HG02623 (cell line): Measurements from ENCODE around the gene GRIK4.
A peak's percentile ranks its signal among the peaks of the same experiment; 100 is the strongest.
"Not testable (repeated sequence)": the region's sequence is repeated elsewhere in the genome, so short reads cannot be mapped to it uniquely, and the experiment has no call there.

Experiments used
- ATAC-seq: cut with Tn5 transposase; IDR thresholded peaks from one replicate; pipeline ENCODE4 v1.9.1; 2021; ENCODE audit warnings: moderate library complexity; ENCODE audit not compliant: unreplicated experiment

Gene GRIK4

DNA sequence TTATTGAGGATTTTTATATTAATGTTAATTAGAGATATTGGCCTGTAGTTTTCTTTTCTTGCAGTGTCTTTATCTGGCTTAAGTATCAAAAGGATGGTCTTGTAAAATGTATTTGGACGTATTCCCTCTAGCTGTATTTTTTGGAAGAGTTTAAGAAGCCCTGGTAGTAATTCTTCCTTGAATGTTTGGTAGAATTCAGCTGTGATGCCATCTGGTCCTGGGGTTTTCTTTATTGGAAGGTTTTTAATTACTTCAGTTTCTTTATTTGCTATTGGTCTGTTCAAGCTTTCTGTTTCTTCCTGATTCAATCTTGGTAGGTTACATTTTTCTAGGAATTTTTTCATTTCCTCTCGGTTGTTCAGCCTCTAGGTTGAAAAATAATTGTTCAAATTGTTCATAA, 257.4 kb downstream of the GRIK4 start:
- ATAC-seq, result no peak

DNA sequence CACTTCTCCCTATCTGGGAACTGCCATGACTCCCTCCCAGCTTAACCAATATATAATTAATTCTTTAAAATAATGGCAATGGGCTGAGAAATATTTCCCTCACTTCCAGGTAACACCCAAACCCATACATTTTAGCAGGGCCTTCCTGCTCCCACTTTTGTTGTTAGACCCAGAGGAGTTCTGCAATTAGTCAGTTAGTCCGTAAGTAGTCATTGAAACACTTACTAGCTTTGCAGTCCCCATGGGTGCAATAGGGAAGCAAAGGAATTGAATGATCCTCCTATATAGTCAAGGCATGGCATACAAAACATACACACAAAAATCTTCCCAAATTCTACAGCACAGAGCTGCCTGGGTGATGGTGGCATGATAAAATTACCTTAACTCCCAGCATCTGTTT, 258.4 kb downstream of the GRIK4 start:
- ATAC-seq, result no peak

DNA sequence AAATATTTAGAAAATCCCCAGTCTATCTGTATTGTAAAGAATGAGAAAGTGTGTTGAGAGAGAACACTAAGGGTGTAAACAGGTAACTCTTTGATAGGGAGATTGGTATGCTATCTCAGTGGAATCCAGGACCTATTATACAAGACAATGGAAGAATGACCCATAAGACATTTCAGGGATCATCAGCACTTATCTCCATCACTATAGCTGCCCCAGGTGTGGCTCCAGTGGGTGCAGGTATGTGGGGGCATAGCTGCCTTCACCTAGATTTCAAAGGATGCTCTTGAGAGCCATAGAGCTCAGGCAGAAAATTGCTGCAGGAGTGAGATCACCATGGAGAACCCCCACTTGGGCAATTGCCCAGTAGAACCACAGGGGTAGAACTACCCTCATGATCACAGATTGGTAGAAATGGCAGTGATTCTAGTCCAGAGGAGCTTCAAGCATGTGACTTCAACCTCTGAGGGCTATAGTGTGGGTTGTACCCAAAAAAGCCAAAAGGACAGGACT, 260.1 kb downstream of the GRIK4 start:
- ATAC-seq, result no peak

DNA sequence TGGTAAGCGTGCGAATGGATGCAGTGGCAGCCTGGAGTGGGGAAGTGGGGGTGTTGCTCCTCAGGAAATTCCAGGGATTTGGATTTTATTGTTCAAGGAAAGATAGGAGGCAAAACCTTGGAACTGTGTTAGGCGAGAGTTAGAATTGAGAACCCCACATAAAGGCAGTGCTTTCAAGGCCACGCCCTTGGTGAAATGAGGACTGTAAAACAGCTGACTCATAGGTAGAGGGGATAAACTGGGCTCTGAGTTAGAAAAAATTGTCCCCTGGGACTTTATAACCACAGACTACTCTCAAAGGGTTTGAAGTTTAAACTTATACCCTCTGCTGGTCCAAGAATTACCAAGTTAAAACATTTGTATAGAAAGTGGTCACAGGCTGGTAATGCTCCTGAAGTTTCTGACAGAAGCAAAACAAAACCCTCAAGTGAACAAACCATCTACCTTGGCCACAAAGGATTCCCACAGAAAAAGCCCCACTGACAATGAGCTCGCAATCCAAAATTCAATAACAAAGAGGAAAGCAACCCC, 262.0 kb downstream of the GRIK4 start:
- peak; percentile 53 for ATAC-seq

DNA sequence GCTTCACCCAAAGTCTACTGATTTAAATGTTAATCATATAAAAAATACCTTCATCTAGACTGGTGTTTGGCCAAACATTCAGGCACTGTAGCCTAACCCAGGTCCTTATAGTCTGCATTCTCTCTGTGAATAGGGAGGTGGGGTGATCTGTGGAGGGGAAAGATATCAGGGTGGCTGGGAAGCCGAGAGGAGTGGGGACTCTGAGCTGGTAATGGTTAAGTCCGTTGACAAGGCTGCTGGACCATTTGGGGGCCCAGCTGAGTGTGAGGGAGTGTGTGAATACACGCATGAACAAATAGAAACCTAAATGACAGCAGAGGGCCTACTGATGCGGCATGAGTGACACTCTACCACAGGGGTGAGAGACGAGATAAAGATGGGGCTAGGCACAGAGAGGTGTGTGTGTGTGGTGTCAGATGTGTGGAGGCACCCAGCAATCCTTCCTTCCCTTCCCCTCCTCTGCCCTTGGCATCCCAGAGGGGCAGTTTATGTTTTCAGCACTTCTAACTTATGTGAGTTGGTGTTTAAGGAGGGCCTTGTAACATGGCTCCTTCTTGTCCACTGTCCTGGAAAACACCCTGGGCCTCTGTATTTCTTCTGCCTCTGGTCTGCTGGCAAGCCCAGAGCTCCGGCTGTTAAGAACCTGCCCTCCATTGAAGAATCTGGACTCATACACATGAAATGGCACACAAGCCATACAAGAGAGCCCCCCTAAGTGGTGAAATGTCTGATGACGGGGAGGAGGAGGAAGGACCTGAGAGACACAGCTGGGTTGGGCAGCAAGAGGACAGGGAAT, 263.2 kb downstream of the GRIK4 start:
- no peak for ATAC-seq

DNA sequence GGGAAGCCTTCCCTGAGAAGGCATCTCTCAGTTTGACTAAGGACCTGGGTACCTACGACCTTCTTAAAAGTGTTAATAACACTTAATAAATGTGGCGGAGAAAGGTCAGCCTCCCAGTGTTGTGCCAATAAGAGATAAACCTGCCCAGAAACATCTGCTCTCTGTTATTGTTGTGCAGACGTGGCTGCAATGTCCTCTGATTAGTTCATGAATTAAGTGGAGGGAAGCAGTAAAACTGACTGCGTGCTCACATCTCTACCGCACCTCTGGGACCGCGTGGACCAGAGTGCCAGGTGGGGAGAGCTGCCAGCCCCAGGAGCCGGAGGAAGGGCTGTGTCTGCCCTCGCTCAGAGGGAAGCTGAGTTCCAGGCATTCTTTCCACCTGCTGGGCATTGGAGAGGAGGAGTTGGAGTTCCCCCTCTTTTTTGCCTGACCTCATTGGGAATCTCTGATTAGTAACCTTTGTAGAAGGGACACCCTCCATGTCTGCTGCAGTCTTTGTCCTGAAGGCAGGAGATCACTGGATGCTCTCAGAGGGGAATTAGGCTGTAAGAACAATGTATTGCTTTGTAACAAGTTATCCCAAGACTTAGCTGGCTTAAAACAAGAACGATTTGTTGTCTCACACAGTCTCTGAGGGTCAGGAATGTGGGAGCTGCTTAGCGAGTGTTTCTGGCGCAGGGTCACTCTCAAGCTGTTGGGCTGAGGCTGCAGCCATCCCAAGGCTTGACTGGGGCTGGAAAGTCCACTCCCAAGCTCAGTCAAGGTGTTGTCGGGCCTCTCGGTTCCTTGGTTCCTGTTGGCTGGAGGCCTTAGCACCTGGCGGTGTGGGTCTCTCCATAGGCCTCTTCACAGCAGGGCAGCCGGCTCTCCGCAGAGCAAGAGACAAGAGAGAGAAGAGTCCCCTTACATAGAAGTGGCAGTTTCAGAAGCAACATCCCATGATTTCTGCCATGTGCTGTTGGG, 264.7 kb downstream of the GRIK4 start:
- no peak for ATAC-seq

DNA sequence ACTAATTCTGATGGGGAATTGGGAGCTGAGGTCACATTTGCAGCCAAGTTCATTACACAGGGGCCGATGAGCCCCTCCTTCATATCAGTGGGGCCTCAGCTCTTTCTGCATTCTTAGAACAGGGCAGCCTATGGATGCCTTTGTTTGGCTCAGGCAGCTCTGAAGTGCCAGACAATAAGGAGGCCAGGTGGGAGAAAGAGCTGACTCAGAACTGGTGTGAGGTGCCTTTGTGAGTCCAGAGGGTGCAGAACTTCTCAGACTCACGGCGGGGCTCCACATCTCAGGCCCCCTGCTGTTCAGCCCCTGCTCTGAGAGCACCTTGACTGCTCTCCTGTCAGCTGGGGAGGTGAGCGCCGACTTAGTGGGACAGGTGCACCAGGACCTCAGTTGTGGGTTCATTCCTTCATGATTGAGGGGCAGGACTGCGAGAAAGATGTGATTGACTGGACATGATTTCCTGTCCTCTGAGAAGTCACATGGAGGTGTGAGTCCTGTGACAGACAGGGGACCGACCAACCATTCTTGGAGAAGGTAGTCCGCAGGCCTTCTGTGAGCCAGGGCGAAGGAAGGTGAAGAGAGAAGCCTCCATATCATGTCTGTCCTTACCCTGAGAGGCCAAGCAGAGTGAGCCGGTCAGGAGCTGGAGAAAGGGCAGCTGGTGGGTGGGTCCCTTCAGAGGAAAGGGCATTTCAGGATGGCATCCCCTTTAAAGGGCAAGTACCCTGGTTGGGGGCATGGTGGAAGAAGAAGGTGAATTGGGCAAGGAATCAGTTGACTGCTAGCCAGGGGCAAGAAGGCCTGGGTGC, 267.3 kb downstream of the GRIK4 start:
- no peak for ATAC-seq

DNA sequence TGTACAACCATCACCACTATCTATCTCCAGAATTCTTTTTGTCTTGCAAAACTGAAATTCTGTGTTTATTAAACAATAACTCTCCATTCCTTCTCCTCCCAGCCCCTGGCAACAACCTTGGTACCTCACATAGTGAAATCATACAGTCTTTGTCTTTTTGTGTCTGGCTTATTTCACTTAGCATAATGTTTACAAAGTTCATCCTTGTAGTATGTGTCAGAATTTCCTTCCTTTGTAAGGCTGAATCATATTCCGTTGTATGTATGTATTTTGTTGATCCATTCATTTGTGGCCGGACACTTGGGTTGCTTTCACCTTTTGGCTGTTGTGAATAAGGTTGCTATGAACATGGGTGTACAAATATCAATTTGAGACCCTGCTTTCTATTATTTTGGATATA, 268.7 kb downstream of the GRIK4 start:
- no peak for ATAC-seq

DNA sequence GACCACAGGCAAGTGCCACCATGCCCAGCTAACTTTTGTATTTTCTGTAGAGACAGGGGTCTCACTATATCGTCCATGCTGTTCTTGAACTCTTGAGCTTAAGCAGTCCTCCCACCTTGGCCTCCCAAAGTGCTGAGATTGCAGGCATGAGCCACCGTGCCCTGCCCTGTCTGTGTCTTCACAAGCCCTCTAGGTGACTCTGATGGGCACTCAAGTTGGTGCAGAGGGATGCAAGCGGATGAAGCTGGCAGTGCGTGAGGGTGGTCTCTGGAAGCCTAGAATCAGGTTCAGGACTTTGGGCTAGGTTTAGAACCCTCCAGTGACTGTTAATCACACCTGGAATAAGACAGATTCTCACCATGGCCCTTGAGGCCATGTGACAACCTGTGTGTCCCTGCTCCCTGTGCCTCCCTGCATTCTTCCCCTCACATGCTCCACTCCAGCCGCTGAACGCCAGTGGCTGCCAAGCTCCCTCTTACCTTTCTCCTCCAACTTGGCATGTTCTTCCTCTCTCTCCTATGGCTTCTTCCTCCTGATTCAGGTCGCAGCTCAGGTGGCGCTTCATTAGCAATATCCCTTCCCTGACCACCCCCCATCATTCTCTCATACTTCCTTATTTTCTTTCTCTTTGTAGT, 270.1 kb downstream of the GRIK4 start:
- ATAC-seq, result no peak

DNA sequence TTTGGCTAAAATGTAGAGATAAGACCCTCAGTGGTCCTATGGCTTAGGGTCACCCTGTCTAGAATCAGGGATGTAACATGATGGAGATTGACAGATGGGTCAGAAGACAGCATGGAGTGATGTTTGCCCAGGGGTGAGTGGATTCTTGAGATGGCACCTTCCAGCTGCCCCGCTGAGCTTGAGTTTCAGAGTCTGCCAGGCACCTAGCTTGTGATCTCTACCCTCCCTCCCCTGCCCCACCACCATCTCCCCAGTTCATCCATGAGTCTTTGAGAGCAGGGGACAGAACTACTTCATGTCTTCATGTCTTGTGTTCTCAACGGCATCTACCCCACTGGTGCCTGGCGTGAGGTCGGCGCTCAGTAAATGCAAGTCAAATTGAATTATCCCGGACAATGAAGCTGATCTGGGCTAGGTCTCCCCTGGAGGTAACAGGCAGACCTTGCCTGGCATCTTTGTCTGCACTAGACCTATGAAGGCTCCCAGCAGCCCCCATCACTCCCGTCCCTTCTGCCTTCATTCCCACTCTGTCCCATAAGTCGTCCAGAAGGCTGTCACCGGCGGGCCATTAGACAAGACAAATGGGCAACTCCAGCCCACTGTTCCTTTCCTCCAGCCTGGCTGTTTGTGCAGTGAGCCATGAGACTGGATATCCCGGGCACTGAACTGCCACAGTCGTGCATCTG, 273.2 kb downstream of the GRIK4 start:
- ATAC-seq, result no peak

DNA sequence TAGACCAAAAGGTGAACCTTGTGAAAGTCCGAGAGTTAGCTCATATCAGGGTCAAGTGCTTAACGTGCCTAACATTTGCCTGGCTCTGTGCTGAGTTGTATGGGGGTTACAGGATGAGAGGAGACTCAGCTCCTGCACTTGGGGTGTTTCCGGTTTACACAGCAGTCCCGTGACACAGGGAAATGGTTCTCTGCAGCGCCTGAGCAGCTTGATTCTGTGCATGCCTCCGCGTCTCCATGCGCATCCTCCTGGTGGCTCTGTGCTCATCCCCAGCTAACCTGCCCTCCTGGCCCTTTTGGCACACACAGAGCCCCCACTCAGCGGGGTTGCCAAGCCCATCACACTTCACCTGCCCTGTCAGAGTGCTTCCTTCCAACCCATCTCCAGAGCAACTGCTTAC, 274.0 kb downstream of the GRIK4 start:
- ATAC-seq, result no peak

DNA sequence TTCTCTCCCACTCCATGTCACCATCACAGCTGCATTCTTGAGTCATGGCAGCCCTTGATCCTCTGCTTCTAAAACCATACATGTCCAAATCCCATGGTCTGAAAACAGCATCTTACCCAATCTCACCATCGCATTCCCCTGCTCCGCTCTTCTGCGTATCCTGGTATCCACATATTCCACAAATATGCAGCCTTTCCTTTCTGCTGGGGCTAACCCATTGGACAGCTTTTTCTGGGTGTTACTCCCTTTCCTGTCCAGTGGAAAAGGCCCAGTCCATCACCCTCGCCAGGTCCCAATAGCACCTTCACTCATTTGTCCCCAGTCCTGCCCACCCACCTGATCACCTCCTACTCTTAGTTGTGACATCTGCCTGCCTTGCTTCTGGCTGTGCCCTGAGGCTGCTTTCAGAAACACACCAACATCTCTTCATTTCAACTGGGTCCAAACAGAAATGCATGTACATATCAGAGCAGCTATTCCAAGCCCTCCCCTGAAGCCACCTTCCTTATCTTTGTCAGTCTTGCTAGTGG, 274.7 kb downstream of the GRIK4 start:
- no peak for ATAC-seq

DNA sequence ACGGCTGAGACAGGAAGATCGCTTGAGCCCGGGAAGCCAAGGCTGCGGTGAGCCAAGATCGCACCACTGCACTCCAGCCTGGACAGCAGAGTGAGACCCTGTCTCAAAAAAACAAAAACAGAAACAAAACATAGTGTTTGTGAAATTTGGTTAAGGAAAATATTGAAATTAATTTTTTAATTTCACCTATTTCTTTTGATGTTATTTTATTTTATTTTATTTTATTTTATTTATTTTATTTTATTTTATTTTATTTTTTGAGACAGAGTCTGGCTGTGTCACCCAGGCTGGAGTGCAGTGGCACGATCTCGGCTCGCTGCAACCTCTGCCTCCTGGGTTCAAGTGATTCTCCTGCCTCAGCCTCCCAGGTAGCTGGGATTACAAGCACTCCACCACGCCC, 275.7 kb downstream of the GRIK4 start:
- ATAC-seq, result not testable (repeated sequence)

DNA sequence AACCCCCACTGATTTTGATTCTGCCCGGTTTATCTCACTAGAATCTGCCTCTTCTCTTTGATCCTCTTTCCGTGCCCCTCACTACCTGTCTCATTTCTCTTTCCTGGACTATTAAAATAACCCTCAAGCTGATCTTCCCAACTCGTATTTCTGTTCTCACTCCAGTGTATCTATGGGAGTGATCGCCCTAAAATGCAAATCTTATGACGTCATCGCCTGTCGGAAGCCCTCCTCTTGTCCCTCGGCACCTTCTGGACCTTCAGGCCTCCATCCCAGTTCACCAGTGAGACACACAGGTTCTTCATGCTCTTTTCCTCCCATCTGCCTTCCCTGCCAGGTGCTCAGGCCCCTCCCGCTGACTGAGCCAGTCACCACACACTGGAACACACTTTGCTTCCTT, 277.8 kb downstream of the GRIK4 start:
- no peak for ATAC-seq

DNA sequence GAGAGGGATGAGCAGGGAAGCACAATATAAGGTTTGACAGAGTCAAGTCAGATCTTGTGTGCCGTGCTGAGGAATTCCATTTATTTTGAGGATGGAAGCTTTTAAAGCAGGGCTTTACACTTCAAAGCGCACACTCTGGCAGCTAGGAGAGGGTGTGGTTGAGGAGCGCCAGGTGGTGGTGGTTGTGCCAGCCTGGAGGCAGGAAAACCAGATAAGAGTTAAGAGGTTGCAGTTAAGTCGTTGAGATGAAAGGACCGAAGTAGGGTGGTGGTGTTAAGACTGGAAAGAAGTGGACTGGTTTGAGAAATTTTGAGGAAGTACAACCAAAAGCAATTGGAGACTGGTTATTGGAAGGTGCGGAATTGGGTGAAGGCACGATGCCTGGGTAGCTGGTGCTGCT, 280.8 kb downstream of the GRIK4 start:
- ATAC-seq, result no peak

DNA sequence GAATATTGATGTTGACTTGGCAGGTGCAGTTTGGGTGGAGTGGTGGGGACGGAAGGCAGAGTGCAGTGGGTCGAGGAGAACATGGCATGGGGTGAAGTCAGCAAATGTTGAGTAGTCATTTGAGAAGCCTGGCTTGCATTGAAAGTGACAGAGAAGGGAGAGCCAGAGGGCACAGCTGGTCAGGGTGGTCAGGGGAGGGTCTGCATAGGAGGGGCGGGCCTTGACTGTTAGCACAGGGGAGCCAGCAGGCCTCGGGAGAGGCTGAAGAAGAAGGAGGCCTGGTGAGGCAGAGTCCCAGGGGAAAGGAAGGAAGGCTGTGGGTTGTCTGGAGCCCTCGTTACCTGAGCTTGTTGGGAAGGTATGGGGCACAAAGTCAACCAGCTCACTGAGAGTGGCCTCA, 281.6 kb downstream of the GRIK4 start:
- no peak for ATAC-seq

DNA sequence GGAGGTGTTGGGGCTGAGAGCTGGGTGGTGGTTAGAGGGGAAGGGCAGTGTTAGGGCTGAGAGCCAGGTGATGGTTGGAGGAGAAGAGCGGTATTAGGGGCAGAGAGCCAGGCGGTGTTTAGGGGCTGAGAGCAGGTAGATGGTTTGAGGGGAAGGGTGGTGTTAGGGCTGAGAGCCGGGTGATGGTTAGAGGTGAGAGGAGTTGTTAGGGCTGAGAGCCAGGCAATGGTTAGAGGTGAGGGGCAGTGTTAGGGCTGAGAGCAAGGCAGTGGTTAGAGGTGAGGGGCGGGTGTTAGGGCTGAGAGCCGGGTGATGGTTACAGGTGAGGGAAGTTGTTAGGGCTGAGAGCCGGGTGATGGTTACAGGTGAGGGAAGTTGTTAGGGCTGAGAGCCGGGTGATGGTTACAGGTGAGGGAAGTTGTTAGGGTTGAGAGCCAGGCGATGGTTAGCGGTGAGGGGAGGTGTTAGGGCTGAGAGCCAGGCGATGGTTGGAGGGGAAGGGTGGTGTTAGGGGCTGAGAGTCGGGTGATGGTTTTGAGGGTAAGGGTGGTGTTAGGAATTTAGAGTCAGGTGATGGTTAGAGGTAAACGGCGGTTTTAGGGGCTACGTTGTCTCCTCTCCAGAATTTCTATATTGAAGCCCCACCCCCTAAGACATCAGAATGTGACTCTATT, 282.4 kb downstream of the GRIK4 start:
- no peak for ATAC-seq

DNA sequence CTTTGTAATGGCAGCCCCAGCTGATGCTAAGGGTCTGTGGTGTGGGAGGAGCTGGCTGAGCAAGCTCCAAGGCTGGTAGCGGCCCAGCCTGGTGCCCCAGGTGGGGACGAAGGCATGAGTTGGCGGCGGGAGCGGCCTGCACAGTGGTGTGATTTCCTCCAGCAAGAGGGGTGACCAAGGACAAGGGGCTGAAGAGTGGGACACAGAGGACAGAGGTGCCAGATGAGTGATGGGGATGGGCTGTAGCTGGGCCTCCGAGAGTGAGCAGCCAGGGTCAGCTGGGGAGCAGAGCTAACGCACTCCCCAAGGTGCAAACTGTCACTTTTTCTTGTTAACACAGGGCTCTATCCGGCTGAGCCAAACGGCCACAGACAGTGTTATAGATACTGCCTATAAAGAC, 283.2 kb downstream of the GRIK4 start:
- ATAC-seq, result no peak

DNA sequence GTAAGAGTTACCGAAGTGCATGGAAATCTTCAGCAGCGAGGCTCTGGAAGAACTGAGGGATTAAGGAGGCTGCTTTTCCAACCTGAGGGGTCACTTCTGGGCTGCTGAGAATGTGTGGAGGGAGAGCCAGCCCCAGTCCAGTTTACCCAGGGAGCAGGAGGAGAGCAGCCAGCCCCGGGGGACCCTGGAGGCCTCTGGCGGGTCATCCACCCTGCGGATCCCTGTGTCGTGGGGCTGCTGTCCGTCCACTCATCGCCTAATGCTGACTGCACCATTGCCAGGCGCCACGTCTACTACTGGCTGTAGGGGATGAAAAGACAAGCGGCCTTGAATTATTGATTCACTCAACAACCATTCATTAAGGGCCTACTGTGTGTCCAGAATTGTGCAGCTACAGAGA, 283.6 kb downstream of the GRIK4 start:
- ATAC-seq, result no peak
